HG03135 (cell line): ENCODE results near the gene OPCML.

ENCODE experiments used
- ATAC-seq: cut with Tn5 transposase; IDR thresholded peaks from one replicate; pipeline ENCODE4 v1.9.1; 2021; ENCODE audit warnings: mild to moderate bottlenecking, moderate library complexity; ENCODE audit not compliant: unreplicated experiment

The OPCML gene

DNA sequence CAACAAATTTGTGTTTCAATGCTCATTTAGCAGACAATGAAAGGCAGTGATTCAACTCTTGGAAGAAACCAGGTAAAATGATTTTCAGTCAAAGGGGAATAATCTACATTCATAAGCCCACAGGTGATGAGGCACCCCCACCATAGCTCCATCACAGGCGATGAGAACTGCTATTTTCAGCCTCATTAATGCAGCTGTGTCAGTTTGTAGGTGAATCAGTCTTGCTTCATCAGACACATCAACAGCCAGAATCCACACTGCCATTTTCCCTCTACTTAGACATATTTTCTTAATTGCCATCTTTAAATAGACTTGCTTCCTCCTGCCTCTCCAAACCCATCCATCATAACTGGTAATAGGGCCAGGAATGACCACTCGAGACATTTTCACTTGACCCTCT is 701.0 kb downstream of the OPCML start:
- ATAC-seq: no peak

DNA sequence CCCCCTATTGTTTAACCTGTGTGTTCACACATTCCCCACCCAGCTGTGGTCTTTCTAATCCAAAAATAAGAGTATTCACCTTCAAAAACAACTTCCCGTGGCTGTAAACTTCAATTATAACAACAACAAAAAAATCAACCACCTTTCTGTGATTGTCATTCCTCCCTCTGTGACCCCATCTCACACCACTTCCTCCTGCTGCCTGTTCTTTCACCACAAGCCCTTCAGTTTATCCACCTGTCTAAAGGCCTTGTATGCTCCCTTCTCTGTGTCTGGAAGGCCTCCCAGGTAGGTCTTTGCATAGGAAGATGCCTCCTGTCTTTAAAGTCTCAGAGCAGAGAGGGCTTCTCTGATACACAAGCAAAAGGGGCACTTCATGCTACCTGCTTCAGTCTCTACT is 707.7 kb downstream of the OPCML start:
- no peak for ATAC-seq

DNA sequence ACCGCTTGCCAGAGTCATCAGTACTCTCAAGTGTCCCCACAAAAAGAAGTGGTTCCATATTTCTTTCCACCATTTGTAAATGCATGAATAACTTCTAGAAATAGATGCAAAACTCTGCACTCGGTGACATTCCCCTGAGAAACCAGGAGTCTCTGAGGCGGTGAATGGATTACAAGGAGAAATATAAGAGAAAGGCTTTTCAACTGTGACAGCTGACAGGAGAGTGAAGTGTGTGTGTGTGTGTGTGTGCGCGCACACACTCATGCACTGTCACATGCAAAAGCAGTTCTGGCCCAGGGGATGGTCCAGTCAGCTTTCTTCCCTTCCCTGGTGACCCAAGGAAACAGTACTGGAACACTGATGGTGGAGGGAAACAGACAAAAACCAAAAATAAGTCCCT is 710.0 kb downstream of the OPCML start:
- no peak for ATAC-seq

DNA sequence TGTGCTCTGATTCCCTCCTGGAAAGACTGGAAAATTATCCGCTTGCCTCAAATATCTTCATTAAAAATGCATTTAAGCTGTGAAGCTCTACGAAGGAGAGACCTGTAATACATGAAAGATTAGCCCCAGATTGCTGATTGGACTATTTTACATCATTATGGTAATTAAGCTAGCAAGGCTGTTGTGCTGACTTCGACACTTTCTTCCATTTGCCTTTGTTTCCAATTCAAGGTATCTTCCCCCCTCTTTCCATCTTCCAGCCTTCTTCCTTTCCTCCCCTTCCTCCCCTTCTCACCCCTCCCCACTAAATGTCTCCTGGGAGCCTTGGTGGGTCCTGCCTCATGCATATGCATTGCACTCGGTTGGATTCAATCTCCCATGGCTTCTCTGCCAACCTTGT is 710.8 kb downstream of the OPCML start:
- ATAC-seq: no peak

DNA sequence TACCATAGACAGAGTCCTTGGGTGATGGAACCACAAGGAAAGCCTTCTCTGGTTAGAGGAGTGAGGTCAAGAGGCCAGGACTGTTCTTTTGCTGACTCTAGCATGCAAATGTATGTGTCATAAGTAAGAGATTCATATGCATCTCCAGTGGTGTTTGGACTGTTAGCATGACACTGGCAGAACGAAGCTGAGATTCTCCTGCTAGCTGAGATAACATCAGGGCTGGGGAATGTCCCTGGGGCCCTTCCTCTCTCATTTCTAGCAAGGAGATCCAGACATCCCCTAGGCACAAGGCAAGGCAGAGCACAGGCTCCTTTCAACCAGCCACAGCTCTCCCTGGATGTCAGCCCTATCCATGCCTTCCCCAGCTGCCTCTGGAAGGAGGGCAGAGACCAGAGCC is 711.3 kb downstream of the OPCML start:
- no peak for ATAC-seq

DNA sequence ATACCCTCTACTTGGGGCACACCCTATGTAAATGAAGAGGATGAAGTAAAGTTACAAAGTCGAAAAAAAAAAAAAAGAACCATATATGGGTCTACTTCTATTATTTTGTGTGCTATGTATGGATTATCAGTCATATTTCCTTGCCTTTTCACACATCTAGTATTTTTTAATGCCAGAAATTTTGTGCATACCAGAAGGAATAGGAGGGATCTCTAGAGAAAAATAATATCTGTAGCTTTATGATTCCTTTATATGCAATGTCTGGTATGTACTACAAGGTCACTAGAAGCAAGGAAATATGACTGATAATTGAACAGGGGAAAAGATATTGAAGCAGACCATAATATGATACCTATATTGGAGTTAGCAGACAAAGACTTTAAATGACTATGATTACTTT is 713.4 kb downstream of the OPCML start:
- no peak for ATAC-seq

DNA sequence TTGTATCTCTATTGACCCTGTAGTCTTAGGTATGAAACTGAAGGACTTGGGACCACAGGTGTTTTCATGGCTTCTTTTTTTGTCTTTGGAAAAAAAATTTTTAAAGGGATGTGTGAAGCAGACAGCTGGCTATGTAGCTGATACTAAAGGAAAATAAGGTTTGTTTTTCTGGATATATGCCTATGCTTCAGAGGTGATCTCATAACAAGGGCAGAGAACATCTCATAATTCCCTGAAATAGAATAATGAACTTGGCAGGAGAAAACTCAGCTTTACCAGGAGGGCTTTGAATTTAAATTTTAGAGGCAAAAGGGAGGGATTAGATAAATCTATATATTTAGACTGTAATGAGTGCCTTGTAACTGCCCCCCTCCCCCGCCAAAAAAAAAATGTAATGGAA is 714.9 kb downstream of the OPCML start:
- no peak for ATAC-seq

DNA sequence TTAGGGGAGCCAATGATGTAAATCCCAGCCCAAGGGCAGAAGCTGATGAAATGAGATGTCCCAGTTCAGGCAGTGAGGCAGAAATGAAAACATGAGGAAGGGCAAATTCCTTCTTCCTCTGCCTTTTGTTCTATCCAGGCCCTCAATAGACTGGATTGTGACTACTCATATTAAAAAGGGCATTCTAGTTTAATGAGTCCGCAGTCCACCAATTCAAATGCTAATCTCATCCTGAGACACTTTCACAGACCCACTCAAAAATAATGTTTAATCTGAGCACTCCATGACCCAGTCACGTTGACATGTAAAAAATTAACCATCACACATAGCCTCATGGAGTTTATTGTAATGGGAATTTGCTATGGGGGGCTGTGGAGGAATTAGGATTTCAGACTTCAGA is 717.9 kb downstream of the OPCML start:
- no peak for ATAC-seq

DNA sequence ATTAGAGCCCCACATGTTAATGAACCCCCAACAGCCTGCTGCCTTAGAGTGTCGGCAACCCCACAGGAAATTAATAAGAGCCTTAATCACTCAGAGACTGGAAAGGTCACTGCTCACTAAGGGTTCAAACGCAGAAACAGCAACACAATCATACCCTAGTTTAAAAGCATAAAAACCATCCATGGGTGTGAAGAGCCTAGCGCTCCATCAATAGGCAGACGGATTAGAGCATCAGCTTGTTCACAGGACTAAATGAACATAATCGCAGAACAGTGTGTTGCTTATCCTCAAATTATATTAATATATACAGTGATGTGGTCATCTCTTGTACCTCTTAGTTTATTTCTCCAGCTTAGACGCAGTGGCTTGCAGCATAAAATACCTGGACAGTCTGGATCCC is 720.7 kb downstream of the OPCML start:
- ATAC-seq: no peak

DNA sequence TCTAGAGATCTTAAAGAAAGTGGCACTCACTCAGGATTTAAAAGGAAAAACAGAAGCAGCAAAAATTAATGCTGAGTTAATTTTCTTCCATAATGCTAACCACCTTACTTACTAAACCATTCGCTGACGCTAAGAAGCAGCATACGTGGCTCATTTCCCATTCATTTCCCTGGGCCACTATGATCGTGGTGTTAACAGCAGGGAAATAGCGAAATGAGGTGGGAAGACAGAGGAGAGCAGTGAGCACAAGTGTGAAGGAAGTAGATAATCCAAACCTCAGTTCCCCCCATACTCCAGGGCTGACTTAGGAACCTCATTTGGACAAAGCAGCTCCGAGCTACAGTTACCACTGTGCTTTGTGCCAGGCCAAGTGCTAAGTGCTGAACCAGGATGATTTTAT is 723.2 kb downstream of the OPCML start:
- no peak for ATAC-seq

DNA sequence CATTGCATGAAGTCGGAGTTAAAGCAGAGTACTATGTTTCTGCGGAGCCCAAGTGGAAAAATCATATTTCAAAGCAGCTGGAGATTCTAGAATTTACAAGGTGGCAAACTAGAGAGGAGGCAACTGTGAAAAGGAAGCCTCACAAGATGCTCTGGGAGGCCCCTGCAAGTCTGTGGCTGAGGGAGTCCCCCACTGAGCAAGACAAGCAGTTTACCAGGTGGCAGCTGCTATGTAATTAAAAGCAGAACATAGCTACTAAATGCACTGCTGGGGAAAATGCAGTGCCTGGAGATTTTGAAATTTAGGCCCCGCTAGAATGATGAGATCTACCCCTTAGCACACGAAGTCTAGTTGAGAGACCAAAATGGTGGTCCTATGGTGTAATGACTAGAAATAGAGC is 728.0 kb downstream of the OPCML start:
- no peak for ATAC-seq

DNA sequence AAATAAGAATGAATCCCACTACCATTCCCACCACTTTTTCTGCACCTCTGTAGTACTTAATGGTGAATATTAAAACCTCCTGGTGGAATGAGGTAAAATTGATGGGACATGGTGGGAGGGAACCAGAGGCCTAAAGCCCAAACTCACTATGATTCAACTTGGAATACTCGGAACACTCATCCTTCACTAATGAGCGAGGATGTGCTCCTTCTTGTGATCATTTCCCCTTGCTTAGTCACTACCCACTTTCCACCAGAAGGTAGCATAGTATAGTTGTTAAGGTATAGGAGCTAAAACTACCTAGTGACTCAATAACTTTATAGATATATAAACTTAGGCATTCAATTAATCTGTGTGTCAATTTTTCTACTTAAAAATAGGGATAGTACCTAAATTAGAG is 728.9 kb downstream of the OPCML start:
- ATAC-seq: no peak

DNA sequence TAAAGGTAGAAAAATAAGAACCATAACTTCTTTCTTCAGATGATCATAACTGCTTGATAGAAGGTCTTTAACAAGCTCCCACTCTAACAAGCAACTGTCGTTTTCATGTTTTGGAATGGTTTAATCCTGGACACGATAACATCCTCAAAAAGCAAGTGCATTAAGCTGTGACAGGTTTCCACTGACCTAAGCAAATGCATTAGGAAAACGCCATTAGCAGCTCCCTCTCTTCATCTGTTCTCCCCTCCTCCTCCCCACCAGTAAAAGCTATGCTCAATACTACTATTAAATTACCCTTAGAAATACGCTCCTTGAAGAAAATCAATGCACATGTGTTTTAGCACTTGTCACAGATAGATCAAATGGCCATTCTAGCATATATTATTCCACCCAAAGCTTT is 729.4 kb downstream of the OPCML start:
- no peak for ATAC-seq

DNA sequence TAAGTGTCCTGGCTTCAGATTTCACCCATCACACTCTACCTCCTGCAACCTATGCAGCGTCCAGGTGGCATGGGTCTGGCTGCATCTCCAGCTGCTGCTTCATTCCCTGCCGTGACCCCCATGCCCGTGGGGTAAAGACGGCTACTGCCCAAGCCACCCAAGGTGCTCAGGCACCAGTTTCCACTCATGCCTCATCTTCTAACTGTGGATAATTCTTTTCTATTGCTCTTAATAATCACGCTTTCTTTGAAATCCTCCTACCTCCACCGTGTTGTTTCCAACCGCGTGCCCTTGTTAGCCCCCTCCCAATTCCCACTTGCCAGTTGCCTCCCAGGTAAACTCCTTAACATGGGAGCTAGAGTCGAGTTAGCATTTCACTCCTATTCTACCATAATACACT is 738.5 kb downstream of the OPCML start:
- no peak for ATAC-seq

DNA sequence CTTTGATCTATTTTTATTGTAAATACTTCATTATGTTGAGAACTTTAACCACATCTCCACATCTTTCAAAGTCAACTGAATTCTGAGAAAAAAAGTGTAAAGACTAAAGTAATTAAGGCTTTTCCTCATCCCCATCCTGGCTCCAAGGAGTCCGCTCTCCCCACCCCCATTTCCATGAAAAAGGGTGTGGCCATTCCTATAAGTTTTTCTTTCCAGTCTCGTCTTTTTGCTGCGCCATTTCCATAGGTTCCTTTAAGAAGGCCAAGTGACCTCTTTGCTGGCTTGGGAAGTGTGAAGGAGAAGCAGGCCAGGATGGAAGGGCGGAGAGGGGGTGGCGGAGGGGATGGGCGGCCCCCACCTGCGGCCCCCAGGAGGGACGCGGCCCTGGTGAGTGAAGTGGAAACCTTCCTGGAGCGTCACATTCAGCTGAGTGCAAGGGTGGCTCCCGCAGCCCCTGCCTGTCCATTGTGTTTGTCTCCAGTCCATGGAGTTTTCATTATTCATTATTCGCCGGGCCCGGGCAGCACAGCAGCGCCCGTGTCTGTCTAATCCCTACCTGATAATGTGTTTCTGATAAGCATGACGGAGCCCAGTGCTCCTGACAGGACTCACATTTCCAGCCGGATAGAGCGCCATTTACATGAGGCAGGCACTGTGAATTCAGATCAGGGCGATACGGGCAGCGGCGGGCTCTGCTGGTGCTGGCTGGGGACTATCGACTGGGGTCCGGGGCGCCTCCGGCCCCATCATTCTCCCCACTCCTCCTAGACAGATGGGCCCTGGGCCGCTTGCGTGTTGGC is 739.8 kb downstream of the OPCML start:
- no peak for ATAC-seq

DNA sequence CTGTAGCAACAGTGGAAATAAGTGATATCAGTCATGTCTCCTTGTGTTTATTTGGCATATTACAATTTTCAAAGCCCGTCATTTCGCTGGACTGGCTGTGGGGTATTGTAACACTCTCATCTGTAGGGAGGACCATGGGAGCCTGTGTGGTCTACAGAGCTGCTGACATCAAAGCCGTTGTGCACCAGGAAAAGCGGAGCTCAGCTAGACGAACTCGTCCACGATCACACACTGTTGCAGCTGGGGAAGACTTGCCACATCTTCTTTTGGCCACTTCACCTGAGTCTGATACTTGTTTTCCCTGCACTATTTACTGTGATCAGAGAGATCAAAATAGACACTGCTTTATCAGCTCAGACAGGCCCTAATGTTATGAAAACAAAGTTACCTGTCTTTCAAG is 741.3 kb downstream of the OPCML start:
- ATAC-seq: no peak

DNA sequence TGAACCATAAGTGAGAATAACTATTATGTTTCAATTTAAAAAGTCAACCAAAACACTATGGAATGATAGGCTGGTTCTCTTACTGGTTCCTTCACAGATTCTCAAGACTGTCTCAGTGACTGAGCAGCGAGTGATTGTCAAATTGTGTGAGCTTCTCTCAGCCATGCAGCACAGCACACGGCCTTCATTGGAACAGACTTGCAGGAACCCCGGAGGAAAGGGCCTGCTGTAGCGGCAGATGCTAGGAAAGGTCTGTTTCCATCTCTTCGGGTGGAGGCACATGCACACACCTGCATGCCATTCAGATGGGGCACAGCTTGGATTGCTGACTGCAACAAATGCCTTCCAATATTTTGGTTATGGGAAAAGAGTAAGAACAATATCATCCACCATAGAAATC is 741.8 kb downstream of the OPCML start:
- no peak for ATAC-seq

DNA sequence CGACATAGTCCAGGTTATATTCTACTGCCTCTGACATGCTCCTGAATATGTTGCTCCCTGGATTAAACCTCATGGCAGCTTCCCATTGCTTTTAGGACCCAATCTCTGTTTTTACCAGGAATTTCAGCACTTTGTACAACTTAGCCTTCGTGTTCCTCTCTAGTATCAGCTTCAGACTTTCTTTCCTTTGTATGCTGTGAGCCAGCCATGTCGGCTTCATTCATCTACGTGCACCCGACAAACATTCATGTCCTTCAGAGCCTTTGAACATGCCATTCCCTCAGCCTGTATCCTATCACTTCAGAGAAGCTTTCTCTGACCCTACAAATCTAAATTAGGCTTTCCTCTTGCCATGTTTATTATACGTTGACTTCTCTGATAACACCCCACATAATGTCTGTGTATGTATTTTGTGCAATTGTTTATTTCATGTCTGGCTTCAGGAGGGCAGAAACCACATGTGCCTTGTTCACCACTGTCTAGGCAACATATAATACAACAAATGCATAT is 743.4 kb downstream of the OPCML start:
- ATAC-seq: no peak

DNA sequence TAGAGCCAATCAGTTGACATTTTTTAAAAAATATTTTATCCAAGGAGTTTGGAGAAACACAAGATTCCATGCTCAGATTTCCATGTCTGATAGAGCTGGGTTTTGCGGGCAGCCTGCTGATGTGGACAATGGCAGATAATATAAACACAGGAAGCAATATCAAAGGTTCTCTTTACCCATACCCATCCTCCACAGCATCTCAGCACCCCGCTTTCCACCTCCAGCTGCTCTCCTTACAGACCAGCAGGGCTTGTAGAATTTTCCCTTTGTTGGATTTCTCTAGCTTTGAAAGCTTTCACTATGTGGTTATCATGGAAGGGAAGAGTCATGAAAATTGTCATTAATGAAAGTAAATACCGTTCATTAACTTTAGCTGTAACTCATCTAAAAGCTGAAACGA is 746.4 kb downstream of the OPCML start:
- no peak for ATAC-seq

DNA sequence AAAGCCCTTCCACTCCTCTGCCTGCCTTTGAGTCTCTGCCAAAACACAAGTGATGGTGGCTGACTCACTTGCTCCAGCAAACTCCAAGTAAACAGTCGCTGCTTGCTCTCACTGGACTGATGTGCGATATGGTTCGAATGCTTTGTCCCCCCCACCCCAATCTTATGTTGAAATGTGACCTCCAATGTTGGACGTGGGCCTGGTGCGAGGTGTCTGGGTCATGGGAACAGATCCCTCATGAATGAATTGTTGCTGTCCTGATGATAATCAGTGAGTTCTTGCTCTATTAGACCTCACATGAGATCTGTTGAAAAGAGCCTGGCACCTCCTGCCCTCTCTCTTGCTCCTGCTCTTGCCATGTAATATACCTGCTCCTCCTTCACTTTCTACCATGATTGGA is 747.9 kb downstream of the OPCML start:
- ATAC-seq: no peak

DNA sequence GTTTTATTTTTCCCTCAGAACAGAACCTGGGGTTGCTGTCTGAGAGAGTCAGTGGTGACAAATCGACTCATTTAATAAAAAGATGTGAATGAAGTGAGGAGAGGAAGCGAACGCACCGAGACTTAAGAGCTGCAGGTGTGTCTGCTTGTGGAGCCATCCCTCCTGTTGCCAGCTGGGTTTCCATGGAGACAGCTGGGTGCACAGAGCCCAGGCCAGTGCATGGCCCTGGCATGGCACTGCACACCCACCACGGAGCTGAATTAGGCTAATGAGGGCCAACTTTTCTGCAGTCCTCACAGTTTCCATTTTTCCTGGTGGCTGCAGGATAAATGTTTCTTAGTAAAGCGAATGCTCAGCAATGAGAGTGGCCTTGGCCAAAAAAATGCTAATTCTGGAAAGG is 750.2 kb downstream of the OPCML start:
- ATAC-seq: no peak

DNA sequence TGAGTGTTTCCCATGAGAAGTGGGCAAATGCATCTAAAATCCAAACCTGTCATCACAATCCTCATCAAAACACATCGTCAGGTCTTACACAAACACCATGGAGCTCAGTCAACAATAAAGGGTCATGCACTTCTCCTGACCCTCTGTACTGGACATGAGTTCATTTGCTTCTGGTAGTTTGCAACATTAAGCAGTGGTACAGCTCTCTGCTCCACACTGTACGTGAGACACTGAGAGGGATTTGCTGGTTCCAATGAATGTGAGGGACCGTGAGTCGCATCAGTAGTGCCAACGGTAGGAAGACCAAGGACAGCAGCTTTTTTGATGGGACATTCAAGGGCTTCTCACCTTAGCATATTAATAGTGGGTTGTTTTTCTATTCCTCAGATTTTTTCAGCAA is 752.3 kb downstream of the OPCML start:
- no peak for ATAC-seq

DNA sequence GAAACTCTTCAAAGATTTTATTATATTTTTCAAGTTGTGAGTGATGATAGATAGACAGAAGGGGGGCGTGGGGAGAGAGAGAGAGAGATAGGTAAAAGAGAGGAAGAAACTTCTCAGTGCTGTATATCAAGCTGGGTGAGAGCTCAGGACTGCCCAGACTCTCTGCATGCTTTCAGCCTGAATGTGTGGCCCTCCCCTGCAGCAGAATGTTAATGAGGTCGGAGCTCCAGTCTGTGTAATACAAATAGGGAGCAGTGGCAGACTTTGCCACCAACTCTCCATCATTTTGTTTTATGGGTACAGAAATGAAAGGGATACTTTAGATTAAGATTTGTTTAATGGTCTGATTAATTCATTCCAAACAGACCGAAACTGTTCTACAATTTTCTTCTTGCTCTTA is 752.8 kb downstream of the OPCML start:
- no peak for ATAC-seq
